HG03103 (cell line): ENCODE data around the gene CDHR2.
"Not testable (repeated sequence)": the region's sequence is repeated elsewhere in the genome, so short reads cannot be mapped to it uniquely, and the experiment has no call there.

ENCODE experiments used
- ATAC-seq: cut with Tn5 transposase; IDR thresholded peaks from one replicate; pipeline ENCODE4 v1.9.1; 2021; ENCODE audit warnings: low read depth; ENCODE audit not compliant: unreplicated experiment

CDHR2 gene

DNA sequence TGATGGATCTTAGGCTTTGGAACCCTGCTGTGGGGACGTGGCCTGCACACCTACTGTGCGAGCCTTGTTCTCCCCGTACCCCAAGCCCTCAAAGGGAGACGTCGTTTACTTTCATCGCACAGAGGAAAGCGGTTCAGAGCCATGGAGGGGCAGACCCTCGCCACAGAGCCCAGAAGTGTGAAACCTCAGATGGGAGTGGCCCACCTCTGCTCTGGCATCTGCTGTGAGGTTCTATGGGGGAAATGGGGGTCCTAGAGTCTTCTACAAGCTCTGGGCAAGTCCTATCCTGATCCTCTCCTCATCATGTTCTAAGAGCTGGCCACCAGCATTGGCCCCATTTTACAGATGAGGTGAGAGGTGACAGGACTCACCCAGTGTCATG, 8.2 kb upstream of the CDHR2 start:
- no peak for ATAC-seq

DNA sequence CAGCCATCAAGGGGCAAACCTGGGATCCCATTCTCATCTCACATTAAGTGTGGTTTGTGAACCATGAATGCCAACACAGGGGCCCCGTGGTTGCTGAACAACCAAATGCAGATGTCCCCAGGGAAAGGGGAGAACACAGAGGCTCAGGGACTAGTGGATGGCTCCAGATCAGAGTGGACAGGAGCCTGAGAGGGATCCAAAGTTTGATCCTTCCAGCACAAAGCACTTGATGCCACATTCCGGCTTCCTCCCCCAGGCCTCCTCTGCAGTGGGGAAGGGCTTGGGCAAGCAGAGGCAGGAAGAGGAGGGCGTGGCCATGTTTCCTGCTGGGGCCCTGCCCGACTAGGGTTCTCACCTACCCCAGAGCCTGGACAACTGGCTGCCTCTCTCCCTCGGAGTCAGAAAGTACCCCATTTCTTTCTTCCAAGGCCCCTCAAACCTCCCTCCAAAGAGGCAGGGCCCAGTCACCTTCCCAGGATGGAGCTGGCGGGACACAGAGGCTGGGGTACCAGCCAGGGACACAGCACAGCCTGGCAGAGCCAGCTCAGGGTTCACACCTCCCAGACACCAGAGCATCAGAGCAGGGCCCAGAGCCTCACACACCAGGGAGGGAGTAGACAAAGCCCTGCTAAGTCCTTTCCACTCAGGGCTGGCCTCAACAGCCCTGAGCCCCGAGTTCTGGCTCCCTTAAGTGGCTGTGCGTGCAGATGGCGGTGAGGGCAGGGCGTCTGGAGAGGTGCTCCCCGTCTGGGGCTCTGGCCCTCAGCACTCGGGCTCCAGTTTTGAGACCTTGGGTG, 7.6 kb upstream of the CDHR2 start:
- ATAC-seq, result no peak

DNA sequence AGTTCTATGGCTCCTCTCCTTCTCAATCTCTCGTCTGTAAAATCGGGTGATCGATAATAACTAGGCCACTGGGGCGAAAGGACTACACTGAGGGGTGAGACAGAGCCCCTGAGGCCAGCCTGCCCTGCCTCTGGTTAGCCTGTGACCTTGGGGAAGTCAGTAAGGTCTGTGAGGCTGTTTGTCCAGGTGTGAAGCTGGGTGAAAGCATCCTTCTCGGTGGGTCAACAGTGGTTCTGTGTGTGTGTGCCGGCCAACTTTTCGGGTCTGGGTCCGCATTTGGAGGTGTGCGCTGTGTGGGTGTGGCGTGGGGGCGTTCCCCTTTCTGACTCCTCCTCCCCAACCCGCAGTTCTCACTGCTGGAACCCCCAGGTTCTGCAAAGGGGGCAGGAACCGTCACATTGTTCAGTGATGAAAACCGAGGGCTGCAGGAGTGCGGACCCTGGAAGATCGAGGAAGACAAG, 7.0 kb upstream of the CDHR2 start:
- no peak for ATAC-seq

GRCh38 chr5:176542596-176543427, 6.3 kb upstream of the CDHR2 start:
- ATAC-seq, result peak; percentile 38

DNA sequence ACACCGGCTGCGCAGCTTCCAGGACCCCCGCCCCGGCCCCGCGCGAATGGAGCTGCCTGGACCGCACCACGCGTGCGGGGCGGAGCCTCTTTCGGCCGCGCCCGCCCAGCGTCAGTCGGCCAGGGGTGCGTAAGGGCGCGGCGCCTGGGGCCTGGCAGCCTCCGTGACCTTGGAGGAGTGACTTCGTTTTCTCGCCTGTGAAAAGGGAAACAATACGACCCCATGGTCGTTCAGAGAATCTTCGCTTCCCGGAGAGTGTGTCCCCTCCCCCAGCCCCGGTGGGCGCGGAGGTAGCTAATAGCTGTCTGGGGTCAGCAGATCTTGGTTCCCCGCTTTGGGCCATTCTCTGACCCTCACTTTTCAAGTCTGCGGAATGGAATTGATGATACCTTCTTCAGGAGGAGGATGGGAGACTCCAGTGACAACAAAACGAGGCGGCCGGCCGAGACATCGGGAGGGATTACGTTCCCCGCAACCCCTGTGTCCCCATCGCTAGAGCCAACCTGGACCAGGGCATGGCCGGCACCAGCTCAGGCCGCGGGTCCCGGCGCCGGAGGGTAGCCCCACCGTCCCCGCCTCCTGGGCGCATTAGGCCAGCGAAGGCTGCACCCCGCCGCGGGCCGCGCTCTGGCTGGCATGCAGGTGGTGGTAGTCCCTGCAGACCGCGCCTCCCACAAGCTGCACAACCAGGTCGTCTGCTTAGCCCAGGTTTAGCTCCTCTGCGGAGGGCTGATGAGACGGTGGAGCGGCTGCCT, 5.5 kb upstream of the CDHR2 start:
- ATAC-seq, result peak; percentile 60

GRCh38 chr5:176545388-176545736, 3.8 kb upstream of the CDHR2 start:
- ATAC-seq, result no peak

DNA sequence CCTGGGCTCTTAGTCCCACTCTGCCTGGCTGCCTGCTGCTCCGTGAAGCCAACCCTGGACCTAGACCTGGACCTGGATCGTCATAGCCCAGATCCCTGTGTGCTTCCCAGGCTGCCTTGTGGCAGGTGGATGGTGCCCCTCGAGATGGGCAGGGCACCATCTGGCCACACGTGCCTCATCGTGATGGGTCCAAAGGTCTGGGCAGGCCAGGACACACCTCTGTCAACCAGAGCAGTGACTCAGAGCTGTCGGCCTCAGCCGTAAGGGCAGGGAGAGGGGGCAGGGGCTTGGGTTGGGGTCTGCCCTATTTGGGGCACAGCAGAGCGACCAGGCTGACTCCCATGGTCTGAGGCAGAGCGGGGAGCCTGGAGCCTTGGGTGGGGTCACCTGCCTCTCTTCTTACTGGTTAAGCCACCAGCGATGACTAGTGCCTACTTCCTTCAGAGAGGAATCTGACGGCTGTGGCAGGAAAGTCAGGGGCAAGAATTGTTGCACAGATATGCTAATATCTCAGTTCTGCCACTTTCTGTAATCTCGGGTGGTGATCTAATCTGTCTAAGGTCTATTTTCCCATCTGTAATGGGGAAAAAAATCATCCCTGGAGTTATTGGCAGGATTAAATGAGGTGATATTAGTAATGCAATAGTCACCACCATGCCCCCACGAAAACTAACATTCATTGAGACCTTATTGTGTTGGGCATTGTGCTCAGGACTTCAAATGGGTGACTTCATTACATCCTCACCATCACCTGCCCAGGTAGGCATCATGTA, 3.2 kb upstream of the CDHR2 start:
- no peak for ATAC-seq

GRCh38 chr5:176547802-176548201, 1.3 kb upstream of the CDHR2 start:
- no peak for ATAC-seq

GRCh38 chr5:176549871-176550270, 729 bp downstream of the CDHR2 start:
- no peak for ATAC-seq

GRCh38 chr5:176550275-176550831, 1.2 kb downstream of the CDHR2 start:
- no peak for ATAC-seq

DNA sequence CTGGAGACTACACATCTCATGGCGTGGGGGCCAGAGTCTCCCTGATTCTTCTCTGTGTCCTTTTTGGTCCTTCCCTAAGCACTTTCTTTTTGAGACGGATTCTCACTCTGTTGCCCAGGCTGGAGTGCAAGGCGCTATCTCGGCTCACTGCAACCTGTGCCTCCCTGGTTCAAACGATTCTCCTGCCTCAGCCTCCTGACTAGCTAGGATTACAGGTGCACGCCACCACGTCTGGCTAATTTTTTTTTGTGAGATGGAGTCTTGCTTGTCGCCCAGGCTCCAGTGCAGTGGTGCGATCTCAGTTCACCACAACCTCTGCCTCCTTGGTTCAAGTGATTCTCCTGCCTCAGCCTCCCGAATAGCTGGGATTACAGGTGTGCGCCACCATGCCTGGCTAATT, 1.8 kb downstream of the CDHR2 start:
- not testable (repeated sequence) for ATAC-seq

DNA sequence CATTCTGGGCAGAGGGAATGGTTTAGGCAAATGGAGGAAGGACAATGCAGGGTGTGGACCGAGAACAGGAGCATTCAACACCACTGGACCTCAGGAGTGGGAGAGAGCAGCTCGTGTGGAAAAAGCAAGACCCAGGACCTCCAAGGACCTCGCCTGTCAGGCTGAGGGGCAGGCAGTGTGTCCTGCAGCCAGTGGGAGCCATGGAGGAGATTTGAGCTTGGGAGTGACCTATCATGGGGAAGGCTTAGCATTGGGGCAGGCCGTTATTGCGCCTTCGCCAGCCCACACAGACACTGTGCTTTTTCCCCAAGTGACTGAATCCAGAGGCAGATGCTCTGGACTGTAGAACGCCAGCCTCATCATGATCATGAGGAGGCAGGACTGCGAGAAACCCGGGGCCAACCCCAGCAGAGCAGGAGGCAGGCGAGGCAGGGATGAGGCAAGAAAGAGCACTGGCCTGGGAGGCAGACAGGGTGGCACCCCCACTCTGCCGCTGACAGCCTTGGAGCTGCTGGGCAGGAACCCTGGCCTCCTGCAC, 3.3 kb downstream of the CDHR2 start:
- no peak for ATAC-seq

GRCh38 chr5:176553260-176554085, 4.3 kb downstream of the CDHR2 start:
- ATAC-seq, result no peak

DNA sequence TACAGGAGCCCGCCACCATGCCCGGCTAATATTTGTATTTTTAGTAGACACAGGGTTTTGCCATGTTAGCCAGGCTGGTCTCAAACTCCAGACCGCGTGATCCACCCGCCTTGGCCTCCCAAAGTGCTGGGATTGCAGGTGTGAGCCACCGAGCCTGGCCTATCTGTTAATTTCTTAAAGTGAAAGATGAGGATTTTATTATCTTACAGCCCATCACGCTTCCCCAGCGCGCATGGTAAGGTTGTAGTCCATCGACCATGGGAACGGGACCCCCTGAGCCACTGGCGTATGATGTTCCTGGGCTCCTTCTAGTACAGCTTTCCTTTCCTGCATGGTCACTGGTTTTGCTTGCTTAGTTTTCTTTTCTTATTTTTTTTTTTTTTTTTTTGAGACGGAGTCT, 8.7 kb downstream of the CDHR2 start:
- ATAC-seq, result no peak

- ATAC-seq, result no peak
These were observed 10.5 kb downstream of the CDHR2 start for GRCh38 chr5:176559683-176560082.

DNA sequence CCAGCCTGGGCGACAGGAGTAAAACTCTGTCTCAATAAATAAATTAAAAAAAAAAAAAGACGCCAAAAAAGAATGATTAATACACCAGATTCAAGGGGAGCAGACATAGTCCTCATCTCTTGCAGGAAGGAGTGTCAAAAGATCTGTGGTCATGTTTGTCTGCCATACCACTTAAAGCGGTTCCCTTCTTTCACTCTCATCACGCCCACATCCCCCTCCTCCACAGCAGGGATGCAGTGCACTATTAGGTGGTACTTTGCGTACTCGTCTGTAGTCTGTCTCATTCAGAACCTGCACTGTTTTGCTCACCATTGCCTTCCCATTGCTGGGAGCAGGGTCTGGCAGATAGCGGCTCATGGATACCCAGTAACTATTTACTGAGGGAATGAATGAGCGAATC, 11.2 kb downstream of the CDHR2 start:
- ATAC-seq, result no peak

- no peak for ATAC-seq
These were observed 12.1 kb downstream of the CDHR2 start for GRCh38 chr5:176561259-176561658.

DNA sequence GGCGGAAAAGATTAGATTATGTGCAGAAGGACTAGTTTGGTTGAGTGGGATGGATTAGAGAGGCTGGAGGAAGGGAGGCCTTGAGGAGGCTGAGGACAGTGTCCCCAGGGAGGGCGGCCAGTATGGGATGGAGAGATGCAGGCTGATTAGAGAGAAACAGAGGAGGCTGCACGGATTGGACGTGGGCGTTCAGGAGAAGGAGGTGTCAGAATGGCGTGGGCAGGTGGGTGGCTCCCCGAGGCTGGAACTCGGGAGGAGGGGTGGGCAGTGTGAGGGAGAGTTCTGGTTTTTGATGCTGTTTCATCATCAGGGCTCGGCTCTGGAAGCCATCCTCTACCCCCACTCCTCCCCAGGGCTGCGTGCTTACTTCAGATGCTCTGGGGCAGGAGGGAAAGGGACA, 13.0 kb downstream of the CDHR2 start:
- ATAC-seq, result no peak

DNA sequence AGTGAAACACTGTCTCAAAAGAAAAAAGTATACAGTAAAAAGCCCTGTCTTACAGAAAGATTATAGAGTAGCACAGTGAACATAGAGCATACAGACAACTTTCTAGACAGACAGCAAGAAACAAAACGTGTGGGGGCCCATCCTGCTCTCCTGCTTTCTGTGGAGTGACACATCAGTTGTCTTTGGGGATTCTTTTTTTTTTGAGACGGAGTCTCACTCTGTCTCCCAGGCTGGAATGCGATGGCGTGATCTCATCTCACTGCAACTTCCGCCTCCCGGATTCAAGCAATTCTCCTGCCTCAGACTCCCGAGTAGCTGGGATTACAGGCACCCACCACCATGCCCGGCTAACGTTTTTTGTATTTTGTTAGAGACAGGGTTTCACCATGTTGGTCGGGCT, 14.9 kb downstream of the CDHR2 start:
- ATAC-seq, result no peak
